NB4 (cell line): ENCODE measurements around the gene PTOV1.

Source experiments
- DNase-seq: peaks from one replicate; pipeline ENCODE4 v3.0.0; 2010; ENCODE audit warnings: low read depth
- H3K4me3 ChIP-seq: one replicate; pipeline ENCODE4 v1.5.1; 2011; ENCODE audit warnings: mild to moderate bottlenecking, low read depth, low read length, moderate library complexity
- CTCF ChIP-seq: IDR thresholded peaks from one replicate; pipeline ENCODE4 v1.5.1; 2012; ENCODE audit warnings: low read depth, low read length
- MAX ChIP-seq: IDR thresholded peaks from 2 replicates; pipeline ENCODE4 v1.6.1; 2011; ENCODE audit warnings: low read depth, low read length
- MYC ChIP-seq: IDR thresholded peaks from 2 replicates; pipeline ENCODE4 v1.6.1; 2011; ENCODE audit warnings: low read depth, low read length
- POLR2A ChIP-seq: IDR thresholded peaks from 2 replicates; pipeline ENCODE4 v1.6.1; 2011; ENCODE audit warnings: mild to moderate bottlenecking; ENCODE audit not compliant: insufficient read length; ENCODE audit errors: extremely low read depth

Gene PTOV1

GRCh38 chr19:49866933-49867782 is 16.2 kb downstream of the PTOV1 start, which contains the start of gene PNKP:
TSS of gene PNKP (minus strand) at chr19:49867576. CDS start at chr19:49867204, 372 bp downstream.
- H3K4me3 ChIP-seq, result peak within 1 kb of the TSS; percentile 79
- DNase-seq, result peak; percentile 93
- peak; percentile 22 for TF ChIP-seq MYC
- TF ChIP-seq MAX, result peak; percentile 56; the same call in 1 of the 2 replicates
- TF ChIP-seq CTCF, result no peak
- peak; percentile 72 for TF ChIP-seq POLR2A

GRCh38 chr19:49869009-49869483 is 18.1 kb downstream of the PTOV1 start:
- TF ChIP-seq CTCF (no peak), MYC (no peak), MAX (no peak)
- DNase-seq, result no peak
- H3K4me3 ChIP-seq, result no peak overlapping the region

- H3K4me3 ChIP-seq, result peak overlapping the region; percentile 59
- DNase-seq, result peak; percentile 99
- TF ChIP-seq CTCF, result no peak
- TF ChIP-seq POLR2A, result peak; percentile 31
These were observed 18.7 kb downstream of the PTOV1 start for GRCh38 chr19:49869484-49870308.

GRCh38 chr19:49870309-49870901 is 19.4 kb downstream of the PTOV1 start:
- TF ChIP-seq POLR2A, result no peak
- no peak for TF ChIP-seq MAX
- no peak for TF ChIP-seq CTCF
- no peak for TF ChIP-seq MYC
- no peak for DNase-seq

GRCh38 chr19:49871349-49871985 is 20.5 kb downstream of the PTOV1 start:
- TF ChIP-seq MAX (no peak), CTCF (no peak), MYC (no peak), POLR2A (no peak)
- H3K4me3 ChIP-seq, result no peak overlapping the region
- DNase-seq, result no peak

More at GRCh38 chr19:49870309-49870901, 19.4 kb downstream of the PTOV1 start:
- H3K4me3 ChIP-seq, result peak overlapping the region; percentile 59
